ENCODE data around the gene HLA-A. TPM values are rescaled to one million over a fixed set of nuclear protein-coding genes. Genes with fewer than 3 reads are reported as not detected.

Gene HLA-A
- total RNA-seq, 1 donor from 2014 or later = 107 TPM

GRCh38 chr6:29905286-29905685 is 37.0 kb upstream of the HLA-A start:
- H3K36me3 Mint-ChIP-seq = no peaks in the 10 kb centered on the region
- H3K27me3 Mint-ChIP-seq (ENCODE audit: insufficient read depth, low read depth) = no peaks in the 10 kb centered on the region
- Histone ChIP-seq H3K79me2 (ENCODE audit: low read depth) (no peaks in the 10 kb centered on the region), H3K4me2 (no peak overlapping the region), H3K4me3 (no peak overlapping the region), H4K20me1 (ENCODE audit: low read depth) (no peaks in the 10 kb centered on the region), H3F3A (ENCODE audit: low read depth) (no peaks in the 10 kb centered on the region), H2AFZ (replicated peaks) (no peak overlapping the region), H3K27me3 (peaks cover 13% of the 10 kb centered on the region), H3K36me3 (no peaks in the 10 kb centered on the region), H3K27ac (no peak overlapping the region), H3K9ac (no peak overlapping the region), H3K9me3 (ENCODE audit: low read depth) (no peaks in the 10 kb centered on the region), H3K4me1 (no peaks in the 10 kb centered on the region)
- no peak for DNase-seq (ENCODE audit: low spot score)
- no peak overlapping the region for H3K27ac Mint-ChIP-seq
- H3K9me3 Mint-ChIP-seq = no peaks in the 10 kb centered on the region
- no peak overlapping the region for H3K4me3 Mint-ChIP-seq
- TF ChIP-seq CTCF (IDR thresholded peaks at IDR 0.05) (no peak), EZH2 (IDR thresholded peaks at IDR 0.05) (no peak), EZH2phosphoT487 (IDR thresholded peaks at IDR 0.05) (no peak)
- H3K4me1 Mint-ChIP-seq = no peaks in the 10 kb centered on the region

GRCh38 chr6:29907637-29908340 is 34.5 kb upstream of the HLA-A start:
- H3K4me3 Mint-ChIP-seq = no peak overlapping the region
- DNase-seq (ENCODE audit: low spot score) = no peak
- Histone ChIP-seq H3F3A (ENCODE audit: low read depth) (no peaks in the 10 kb centered on the region), H2AFZ (replicated peaks) (no peak overlapping the region), H3K4me3 (no peak overlapping the region), H4K20me1 (ENCODE audit: low read depth) (no peaks in the 10 kb centered on the region), H3K36me3 (no peaks in the 10 kb centered on the region), H3K79me2 (ENCODE audit: low read depth) (no peaks in the 10 kb centered on the region), H3K9ac (no peak overlapping the region), H3K4me1 (no peaks in the 10 kb centered on the region), H3K27ac (no peak overlapping the region), H3K9me3 (ENCODE audit: low read depth) (no peaks in the 10 kb centered on the region), H3K4me2 (no peak overlapping the region), H3K27me3 (peaks cover 9% of the 10 kb centered on the region)
- H3K27me3 Mint-ChIP-seq (ENCODE audit: insufficient read depth, low read depth) = peaks cover 4% of the 10 kb centered on the region
- no peaks in the 10 kb centered on the region for H3K36me3 Mint-ChIP-seq
- H3K4me1 Mint-ChIP-seq = no peaks in the 10 kb centered on the region
- H3K27ac Mint-ChIP-seq = no peak overlapping the region
- H3K9me3 Mint-ChIP-seq = no peaks in the 10 kb centered on the region
- TF ChIP-seq CTCF (IDR thresholded peaks at IDR 0.05) (no peak), EZH2 (IDR thresholded peaks at IDR 0.05) (no peak), EZH2phosphoT487 (IDR thresholded peaks at IDR 0.05) (no peak)

- Histone ChIP-seq H3K27me3 (peaks cover 9% of the 10 kb centered on the region), H4K20me1 (ENCODE audit: low read depth) (no peaks in the 10 kb centered on the region), H3K9me3 (ENCODE audit: low read depth) (no peaks in the 10 kb centered on the region), H3K4me3 (no peak overlapping the region), H3K9ac (no peak overlapping the region), H2AFZ (replicated peaks) (no peak overlapping the region), H3K4me1 (no peaks in the 10 kb centered on the region), H3K36me3 (no peaks in the 10 kb centered on the region), H3F3A (ENCODE audit: low read depth) (no peaks in the 10 kb centered on the region), H3K4me2 (no peak overlapping the region), H3K79me2 (ENCODE audit: low read depth) (no peaks in the 10 kb centered on the region), H3K27ac (no peak overlapping the region)
- no peaks in the 10 kb centered on the region for H3K9me3 Mint-ChIP-seq
- H3K27me3 Mint-ChIP-seq (ENCODE audit: insufficient read depth, low read depth) = peaks cover 4% of the 10 kb centered on the region
- no peaks in the 10 kb centered on the region for H3K36me3 Mint-ChIP-seq
- TF ChIP-seq CTCF (IDR thresholded peaks at IDR 0.05) (no peak), EZH2 (IDR thresholded peaks at IDR 0.05) (no peak), EZH2phosphoT487 (IDR thresholded peaks at IDR 0.05) (no peak)
- H3K4me3 Mint-ChIP-seq = no peak overlapping the region
- H3K27ac Mint-ChIP-seq = no peak overlapping the region
- no peaks in the 10 kb centered on the region for H3K4me1 Mint-ChIP-seq
- no peak for DNase-seq (ENCODE audit: low spot score)
Measured at GRCh38 chr6:29908341-29908662, 34.0 kb upstream of the HLA-A start.
